ES-I3 (cell line): Measurements from ENCODE around the gene ITPRID1.
"Not testable (repeated sequence)": the region's sequence is repeated elsewhere in the genome, so short reads cannot be mapped to it uniquely, and the experiment has no call there.

Experiments
- H3K36me3 ChIP-seq: 2 replicates; pipeline ENCODE4 v1.6.1; 2013; ENCODE audit warnings: mild to moderate bottlenecking, low read length, control low read depth, moderate library complexity; ENCODE audit not compliant: insufficient read depth
- H3K4me1 ChIP-seq: 2 replicates; pipeline ENCODE4 v1.6.1; 2013; ENCODE audit warnings: mild to moderate bottlenecking, control low read depth, low read length; ENCODE audit not compliant: insufficient read depth
- H3K9ac ChIP-seq: 2 replicates; pipeline ENCODE4 v1.6.1; 2013; ENCODE audit warnings: low read depth, mild to moderate bottlenecking, low read length, moderate library complexity
- H3K9me3 ChIP-seq: 2 replicates; pipeline ENCODE4 v1.6.1; 2013; ENCODE audit warnings: mild to moderate bottlenecking, low read length, moderate library complexity; ENCODE audit not compliant: control insufficient read depth, insufficient read depth

Gene ITPRID1

GRCh38 chr7:31540651-31541185 lies 26.8 kb downstream of the ITPRID1 start:
- not testable (repeated sequence) for H3K9me3 ChIP-seq, H3K9ac ChIP-seq, H3K36me3 ChIP-seq, H3K4me1 ChIP-seq

DNA sequence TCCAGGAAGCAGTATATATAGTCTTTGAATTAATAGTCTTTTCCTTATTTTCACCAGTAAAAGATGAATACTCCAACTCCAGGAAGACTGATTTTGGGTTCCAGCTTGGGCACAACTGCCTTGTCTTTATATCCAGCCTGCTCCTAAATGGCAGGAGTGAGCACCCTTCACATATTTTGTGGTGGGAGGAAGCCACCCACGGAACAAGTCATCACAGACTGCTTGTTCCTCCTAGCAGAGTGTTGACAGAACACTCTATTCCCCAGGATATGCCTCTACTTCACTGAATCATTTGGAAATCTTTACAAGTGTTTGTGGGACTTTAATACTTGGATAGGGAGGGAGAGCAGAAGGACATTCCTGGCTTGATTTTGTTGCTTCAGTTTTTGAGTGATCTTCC lies 31.7 kb downstream of the ITPRID1 start:
- H3K9me3 ChIP-seq, result no peaks in the 10 kb centered on the region
- no peaks in the 10 kb centered on the region for H3K36me3 ChIP-seq
- no peak overlapping the region for H3K9ac ChIP-seq
- peaks cover 6% of the 10 kb centered on the region; the same call in 1 of the 2 replicates for H3K4me1 ChIP-seq

- H3K4me1 ChIP-seq, result peaks cover 8% of the 10 kb centered on the region
- no peaks in the 10 kb centered on the region for H3K36me3 ChIP-seq
- H3K9me3 ChIP-seq, result no peaks in the 10 kb centered on the region
- H3K9ac ChIP-seq, result no peak overlapping the region
Measured at GRCh38 chr7:31549611-31550010, 35.7 kb downstream of the ITPRID1 start.

DNA sequence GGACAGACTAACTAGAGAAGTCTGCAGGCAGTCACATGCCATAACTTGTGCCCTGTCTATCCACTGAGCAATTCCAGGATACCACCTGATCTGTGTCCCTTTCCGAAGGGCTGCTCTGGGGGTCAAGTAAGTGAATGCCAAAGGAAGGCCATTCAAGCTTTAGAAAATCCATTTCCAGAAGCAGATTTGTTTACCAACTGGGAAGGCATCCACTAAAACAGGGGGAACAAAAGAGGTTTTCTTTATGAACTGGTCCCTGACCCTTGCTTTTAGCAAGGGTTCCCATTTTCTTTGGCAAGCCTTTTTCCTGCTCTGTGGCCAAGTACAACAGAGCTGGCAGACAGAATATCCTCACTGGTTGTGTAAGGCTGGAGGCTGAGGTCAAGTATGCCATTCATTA lies 36.5 kb downstream of the ITPRID1 start:
- Histone ChIP-seq H3K4me1 (peaks cover 8% of the 10 kb centered on the region), H3K36me3 (no peaks in the 10 kb centered on the region), H3K9ac (no peak overlapping the region), H3K9me3 (no peaks in the 10 kb centered on the region)

DNA sequence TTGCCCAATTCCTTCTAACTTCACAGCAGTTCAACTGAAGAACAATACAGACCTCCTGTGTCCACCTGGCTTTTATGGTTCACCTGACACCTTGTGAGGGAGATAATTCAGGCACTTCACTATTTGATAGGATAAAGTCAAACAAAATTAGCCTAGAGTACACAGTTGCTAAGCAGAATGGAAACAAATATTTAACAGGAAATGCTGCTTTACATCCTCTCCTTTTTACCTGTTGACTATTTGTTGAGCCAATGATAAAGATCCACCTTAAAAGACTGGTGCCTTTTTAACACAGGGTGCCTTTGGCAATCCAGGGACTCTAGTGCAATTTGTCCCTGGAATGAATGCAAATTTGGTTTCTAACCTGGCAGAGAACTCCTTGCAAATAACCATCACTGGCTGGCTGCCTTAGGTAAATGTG lies 39.8 kb downstream of the ITPRID1 start:
- no peak overlapping the region for H3K9ac ChIP-seq
- no peaks in the 10 kb centered on the region; the same call in 1 of the 2 replicates for H3K36me3 ChIP-seq
- H3K4me1 ChIP-seq, result peaks cover 8% of the 10 kb centered on the region
- H3K9me3 ChIP-seq, result peaks cover 4% of the 10 kb centered on the region; the same call in 1 of the 2 replicates

GRCh38 chr7:31562002-31562401 lies 48.1 kb downstream of the ITPRID1 start:
- no peak overlapping the region for H3K9ac ChIP-seq
- H3K9me3 ChIP-seq, result peaks cover 4% of the 10 kb centered on the region; the same call in 1 of the 2 replicates
- H3K4me1 ChIP-seq, result peaks cover 30% of the 10 kb centered on the region
- H3K36me3 ChIP-seq, result no peaks in the 10 kb centered on the region; the same call in 1 of the 2 replicates

DNA sequence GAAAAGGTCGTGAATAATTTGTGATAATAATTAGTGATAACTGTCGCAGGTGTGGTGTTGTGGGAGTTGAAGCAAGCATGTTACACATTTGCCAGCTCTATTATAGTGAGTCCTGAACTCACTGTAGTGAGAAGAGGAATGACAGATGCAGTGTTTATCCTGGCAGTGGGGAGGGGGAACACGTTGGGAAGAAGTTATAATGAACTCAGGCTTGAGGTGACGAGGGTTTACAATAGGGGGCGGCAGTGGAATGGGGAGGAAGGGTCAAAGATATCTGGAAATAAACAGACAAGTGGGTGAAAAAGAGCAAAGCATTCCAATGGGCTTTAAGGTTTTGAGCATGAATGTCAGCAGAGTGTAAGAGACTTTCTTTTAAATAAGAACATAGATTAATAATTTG lies 49.6 kb downstream of the ITPRID1 start:
- no peak overlapping the region for H3K9ac ChIP-seq
- no peaks in the 10 kb centered on the region for H3K9me3 ChIP-seq
- peaks cover 30% of the 10 kb centered on the region for H3K4me1 ChIP-seq
- H3K36me3 ChIP-seq, result no peaks in the 10 kb centered on the region

DNA sequence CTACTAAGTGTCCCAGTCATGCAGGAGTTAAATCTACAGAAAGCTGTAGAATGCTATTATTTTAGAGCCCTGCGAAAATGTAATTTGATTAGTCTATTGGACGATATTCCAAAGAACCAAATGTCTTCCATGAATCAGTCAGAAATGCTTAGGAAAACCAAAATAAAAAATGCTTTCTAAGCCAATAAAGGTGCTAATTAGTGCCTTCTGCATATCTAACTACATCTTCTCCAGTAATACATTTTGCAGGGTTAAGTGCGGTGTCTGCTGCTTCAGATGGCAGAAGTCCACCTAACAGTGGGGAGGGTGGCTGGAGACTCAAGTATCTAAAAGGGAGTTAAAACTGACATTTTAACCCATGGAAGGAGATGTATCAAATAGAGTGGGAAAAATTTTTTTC lies 50.1 kb downstream of the ITPRID1 start:
- Histone ChIP-seq H3K36me3 (no peaks in the 10 kb centered on the region), H3K9ac (no peak overlapping the region)

DNA sequence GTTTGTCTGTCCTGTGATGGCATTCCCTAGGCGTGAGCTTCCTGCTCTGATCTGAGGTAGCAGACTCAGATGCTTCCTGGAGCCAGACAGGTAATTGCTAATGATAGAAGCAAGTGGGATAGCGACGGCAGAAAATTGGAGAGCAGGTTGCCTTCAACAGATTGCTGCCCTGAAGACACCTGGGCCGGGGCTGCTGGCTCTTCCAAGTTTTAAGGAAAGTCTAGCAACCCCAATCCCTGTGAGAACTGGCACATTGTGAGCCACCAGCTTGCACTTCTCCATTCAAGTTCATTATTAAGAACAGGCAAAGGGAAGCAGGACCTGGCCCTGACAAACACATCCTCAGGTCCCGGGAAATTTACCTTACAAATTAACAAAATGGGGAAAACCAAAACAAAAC lies 50.8 kb downstream of the ITPRID1 start:
- H3K4me1 ChIP-seq, result peaks cover 30% of the 10 kb centered on the region
- H3K9me3 ChIP-seq, result no peaks in the 10 kb centered on the region
- no peaks in the 10 kb centered on the region for H3K36me3 ChIP-seq
- H3K9ac ChIP-seq, result no peak overlapping the region

More for the DNA sequence above, 50.1 kb downstream of the ITPRID1 start:
- Histone ChIP-seq H3K4me1 (peaks cover 30% of the 10 kb centered on the region), H3K9me3 (no peaks in the 10 kb centered on the region)

GRCh38 chr7:31569528-31569927 lies 55.6 kb downstream of the ITPRID1 start:
- Histone ChIP-seq H3K9ac (no peak overlapping the region), H3K4me1 (no peaks in the 10 kb centered on the region), H3K36me3 (no peaks in the 10 kb centered on the region), H3K9me3 (no peaks in the 10 kb centered on the region)

DNA sequence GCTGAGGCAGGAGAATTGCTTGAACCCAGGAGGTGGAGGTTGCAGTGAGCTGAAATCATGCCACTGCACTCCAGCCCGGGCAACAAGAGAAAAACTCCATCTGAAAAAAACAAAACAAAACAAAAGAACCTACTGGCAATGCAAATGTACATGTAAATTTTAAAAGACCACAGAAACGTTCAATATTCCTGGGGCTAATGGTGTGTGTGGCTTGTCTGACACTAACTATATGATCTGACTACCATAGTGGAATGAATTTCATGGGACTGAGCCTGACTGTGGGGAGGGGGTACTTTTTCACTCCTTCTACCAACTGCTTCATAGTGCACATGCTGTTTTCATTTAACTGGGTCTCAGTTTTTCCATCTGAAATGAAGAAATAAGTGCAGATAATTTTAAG lies 69.6 kb downstream of the ITPRID1 start:
- Histone ChIP-seq H3K36me3 (no peaks in the 10 kb centered on the region; the same call in 1 of the 2 replicates), H3K9me3 (no peaks in the 10 kb centered on the region; the same call in 1 of the 2 replicates), H3K4me1 (peaks cover 3% of the 10 kb centered on the region; the same call in 1 of the 2 replicates), H3K9ac (no peak overlapping the region)

DNA sequence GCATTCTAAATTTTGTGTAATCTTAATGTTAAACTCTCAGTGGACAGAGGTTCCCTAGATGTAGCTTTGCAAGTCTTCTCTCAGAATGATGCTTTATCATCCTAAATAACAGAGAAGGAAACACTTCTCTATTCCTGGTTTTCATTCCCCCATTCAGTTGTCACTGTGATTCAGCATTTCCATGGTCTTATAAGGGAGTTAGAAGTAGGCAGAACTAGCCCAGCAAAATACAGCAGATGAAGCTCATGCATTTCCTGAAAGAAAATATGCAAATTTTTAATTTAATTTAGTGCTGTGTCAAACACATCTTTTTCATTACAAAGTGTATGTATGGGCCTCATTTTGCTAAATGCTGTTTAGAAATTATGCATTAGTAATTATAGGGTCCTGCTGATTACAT lies 70.1 kb downstream of the ITPRID1 start:
- no peak overlapping the region for H3K9ac ChIP-seq
- H3K9me3 ChIP-seq, result no peaks in the 10 kb centered on the region; the same call in 1 of the 2 replicates
- no peaks in the 10 kb centered on the region; the same call in 1 of the 2 replicates for H3K36me3 ChIP-seq
- H3K4me1 ChIP-seq, result peaks cover 3% of the 10 kb centered on the region; the same call in 1 of the 2 replicates

- Histone ChIP-seq H3K9me3 (peaks cover 3% of the 10 kb centered on the region; the same call in 1 of the 2 replicates), H3K36me3 (no peaks in the 10 kb centered on the region), H3K9ac (no peak overlapping the region), H3K4me1 (no peaks in the 10 kb centered on the region)
Measured at GRCh38 chr7:31595390-31595789, 81.5 kb downstream of the ITPRID1 start.

DNA sequence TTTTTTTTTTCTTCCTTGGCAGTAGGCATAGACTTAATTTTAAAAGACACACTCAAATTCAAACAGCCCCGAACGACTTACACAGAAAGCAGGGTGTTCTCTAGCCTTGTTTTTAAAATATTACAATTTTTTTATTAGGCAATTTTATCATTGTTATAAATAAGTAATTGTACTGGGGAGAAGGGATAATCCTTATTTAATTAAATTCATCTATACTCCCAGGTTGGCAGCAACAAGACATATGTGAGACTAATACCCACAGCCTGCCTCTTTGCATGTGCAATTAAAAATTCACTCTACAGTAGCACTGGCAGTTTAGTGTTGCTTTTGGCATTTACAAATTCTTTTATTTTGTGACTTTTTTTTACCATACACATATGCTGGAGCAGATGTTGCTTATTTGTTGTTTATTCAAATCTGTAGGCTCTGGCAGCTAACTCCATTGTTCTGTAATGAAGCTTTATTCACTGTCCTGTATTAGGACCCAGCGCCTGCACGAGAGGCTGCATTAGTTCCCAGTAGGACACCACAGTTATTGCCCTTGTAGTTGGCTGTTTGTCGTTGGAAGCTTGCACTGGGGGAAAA lies 88.2 kb downstream of the ITPRID1 start:
- no peaks in the 10 kb centered on the region; the same call in 1 of the 2 replicates for H3K36me3 ChIP-seq
- H3K4me1 ChIP-seq, result no peaks in the 10 kb centered on the region
- no peaks in the 10 kb centered on the region for H3K9me3 ChIP-seq
- H3K9ac ChIP-seq, result no peak overlapping the region

DNA sequence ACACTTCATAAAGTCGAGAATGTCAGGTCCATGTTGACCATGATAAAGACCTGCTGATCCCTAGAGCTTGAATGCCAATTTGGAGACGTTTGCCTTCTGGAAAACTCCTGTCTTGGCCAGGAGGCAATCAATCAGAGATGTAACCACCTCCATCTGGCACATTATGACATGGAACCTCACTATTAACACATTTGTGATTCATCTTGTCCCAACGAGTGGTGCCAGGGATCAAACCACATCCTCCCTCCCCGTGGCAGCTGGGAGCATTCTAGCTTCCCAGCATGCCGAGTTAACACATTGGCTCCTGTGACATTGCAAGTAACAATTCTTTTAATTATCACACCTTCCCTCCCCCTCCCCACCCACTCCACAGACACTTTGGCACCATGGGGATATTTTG lies 89.2 kb downstream of the ITPRID1 start:
- Histone ChIP-seq H3K4me1 (no peaks in the 10 kb centered on the region), H3K36me3 (no peaks in the 10 kb centered on the region; the same call in 1 of the 2 replicates), H3K9ac (no peak overlapping the region), H3K9me3 (no peaks in the 10 kb centered on the region)
